NCI-H187 treated with DMSO at 0.1 percent for 48 hours (cell line): ENCODE data around the gene CCNL1.

Experiments
- DNase-seq: peaks from one replicate; lab custom pipeline; 2025; lab: John Stamatoyannopoulos, UW

The CCNL1 gene

GRCh38 chr3:157122832-157123427, 37.0 kb downstream of the CCNL1 start:
- DNase-seq = no peak

GRCh38 chr3:157122116-157122515, 37.8 kb downstream of the CCNL1 start:
- no peak for DNase-seq

- DNase-seq = no peak
Measured at GRCh38 chr3:157121522-157121921, 38.4 kb downstream of the CCNL1 start.

- DNase-seq = no peak
Measured at GRCh38 chr3:157120071-157120892, 39.7 kb downstream of the CCNL1 start.

- DNase-seq = no peak
Measured at GRCh38 chr3:157119369-157119951, 40.5 kb downstream of the CCNL1 start.

- no peak for DNase-seq
Measured at GRCh38 chr3:157117875-157118654, 41.9 kb downstream of the CCNL1 start.

- no peak for DNase-seq
Measured at GRCh38 chr3:157117206-157117605, 42.7 kb downstream of the CCNL1 start.

- DNase-seq = no peak
Measured at GRCh38 chr3:157116017-157116416, 43.9 kb downstream of the CCNL1 start.

- DNase-seq = no peak
Measured at GRCh38 chr3:157115069-157116006, 44.6 kb downstream of the CCNL1 start.

GRCh38 chr3:157113832-157114505, 46.0 kb downstream of the CCNL1 start:
- no peak for DNase-seq

- no peak for DNase-seq
Measured at GRCh38 chr3:157112536-157112935, 47.4 kb downstream of the CCNL1 start.

- no peak for DNase-seq
Measured at GRCh38 chr3:157111518-157111917, 48.4 kb downstream of the CCNL1 start.

GRCh38 chr3:157110761-157111278, 49.1 kb downstream of the CCNL1 start:
- no peak for DNase-seq

- DNase-seq = no peak
Measured at GRCh38 chr3:157109267-157110141, 50.4 kb downstream of the CCNL1 start.

- no peak for DNase-seq
Measured at GRCh38 chr3:157107644-157108133, 52.3 kb downstream of the CCNL1 start.

- DNase-seq = no peak
Measured at GRCh38 chr3:157107037-157107436, 52.9 kb downstream of the CCNL1 start.

- no peak for DNase-seq
Measured at GRCh38 chr3:157104928-157105652, 54.9 kb downstream of the CCNL1 start.

- no peak for DNase-seq
Measured at GRCh38 chr3:157104521-157104920, 55.4 kb downstream of the CCNL1 start.

GRCh38 chr3:157103860-157104259, 56.1 kb downstream of the CCNL1 start:
- DNase-seq = no peak
